Ovary (tissue), 3 donors: ENCODE data around the gene EPHA1.

Experiments
- CTCF ChIP-seq, 3 donors: fragments of 450-650 bp in 2 of 3; fragments of 200-600 bp in 1 of 3; IDR thresholded peaks; one replicate each; pipeline versions ENCODE4 v1.5.1 to v1.8.0; 2016 to 2022; ENCODE audit warnings: antibody characterized with exemption in 3 of 3, mild to moderate bottlenecking in 1 of 3
- EP300 ChIP-seq: sonication (generic); formaldehyde crosslinking; IDR thresholded peaks from one replicate; pipeline ENCODE4 v1.6.1; 2017; ENCODE audit warnings: antibody characterized with exemption
- donor health status: DM: no; HTN: no; CAD: no.

DNA sequence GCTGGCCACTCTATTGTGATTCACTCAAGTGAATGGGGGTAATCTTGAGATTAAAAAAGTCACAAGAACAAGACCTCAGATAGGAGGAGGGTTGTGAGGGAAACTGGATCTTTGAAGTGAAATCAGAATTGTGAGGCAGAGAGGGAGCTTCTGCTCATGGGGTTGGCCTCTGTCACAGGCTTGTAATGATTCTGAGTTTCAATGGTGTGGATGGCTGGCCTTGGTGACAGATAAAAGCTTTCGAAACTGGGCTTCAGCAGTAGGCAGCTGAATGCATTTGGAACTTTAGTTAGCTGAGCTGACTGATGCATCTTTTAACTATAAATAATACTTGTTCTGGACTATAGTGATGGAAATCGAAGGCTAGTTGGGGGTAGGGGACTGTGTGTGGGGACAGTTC is 46.8 kb upstream of the EPHA1 start:
- TF ChIP-seq CTCF (IDR thresholded peaks at IDR 0.05) (no peak), EP300 (no peak)
